Right cardiac atrium (tissue), 5 donors: ENCODE measurements around the gene DCST1. TPM values are rescaled to one million over a fixed set of nuclear protein-coding genes. Genes with fewer than 3 reads are reported as not detected.

Source experiments
- ATAC-seq, 2 donors: fragments of 200-7000 bp; cut with Tn5 transposase; one replicate each; pipeline versions ENCODE4 v1.8.0 to v1.9.1; 2020; ENCODE audit warnings: moderate library complexity in 2 of 2, mild to moderate bottlenecking in 1 of 2
- DNase-seq, 3 donors: peaks; one replicate each; pipeline ENCODE4 v3.0.0-alpha.2; 2020
- H3K27ac ChIP-seq: one replicate; pipeline ENCODE4 v1.5.1; 2013; ENCODE audit warnings: mild to moderate bottlenecking, low read length, control low read depth, moderate library complexity
- H3K27me3 ChIP-seq: one replicate; pipeline ENCODE4 v1.6.1; 2013; ENCODE audit not compliant: control insufficient read depth, insufficient read depth
- H3K4me1 ChIP-seq: one replicate; pipeline ENCODE4 v1.6.1; 2013; ENCODE audit warnings: low read length; ENCODE audit not compliant: control insufficient read depth, insufficient read depth
- H3K4me3 ChIP-seq: one replicate; pipeline ENCODE4 v1.5.1; 2013; ENCODE audit warnings: low read length, control low read depth
- H3K9me3 ChIP-seq: one replicate; pipeline ENCODE4 v1.6.1; 2013; ENCODE audit warnings: low read length; ENCODE audit not compliant: control insufficient read depth
- WGBS: extraction: QIAGEN DNeasy Blood & Tissue Kit; methylation state at CpG from one replicate; pipeline ENCODE4 v1.1.7; 2013; 5-methylcytosine and 5-hydroxymethylcytosine counted together
- intact Hi-C, 4 donors: fragments of 100-400 bp; cut with DNase I; formaldehyde crosslinking; loops; one replicate each; pipeline versions ENCODE4 v1.11.0 to v1.14.0; 2022 to 2023
- polyA plus RNA-seq: library from polyadenylated mRNA; stranded (reverse); fragments of 200-250 nt; gene quantifications from one replicate; pipeline ENCODE4 v1.2.3, GENCODE V29; 2013
- total RNA-seq, 4 donors: library from RNA; stranded (reverse); fragmentation: NEBNext Ultra II Directional; extraction: Animal tissue kit (Norgen Biotek cat#: 25700); gene quantifications; one replicate each; pipeline ENCODE4 v1.2.1, GENCODE V29; 2021
- donor health status: healthy with polysubstance abuse.
- donor health status: DM: no; HTN: yes; CAD: no.
- donor health status: DM: no; HTN: no; CAD: no.
- donor health status: DM: no; HTN: yes; CAD: no; lungs with severe emphysema.
- donor health status: DM: yes; HTN: yes; CAD: no.

Gene DCST1
- total and polyA plus RNA-seq, 5 donors = not detected

- no peak overlapping the region for H3K27ac ChIP-seq
- DNase-seq = no peak
- intact Hi-C loops = loop anchor here in 1 of 4 donors (5.0 kb wide), 1 partner anchor 34 kb away; no protein-coding TSS in a partner anchor
- H3K27me3 ChIP-seq = no peaks in the 10 kb centered on the region
- no peak for ATAC-seq
- WGBS = 92% methylated on average over 8 of the region's 8 CpGs
- no peaks in the 10 kb centered on the region for H3K9me3 ChIP-seq
- H3K4me3 ChIP-seq = no peak overlapping the region
- H3K4me1 ChIP-seq = peaks cover 6% of the 10 kb centered on the region
Measured at GRCh38 chr1:155048449-155049334, 15.1 kb downstream of the DCST1 start.

- peak in 1 of 3 donors; percentile 31 for DNase-seq
- no peaks in the 10 kb centered on the region for H3K9me3 ChIP-seq
- H3K27ac ChIP-seq = peak overlapping the region; percentile 49
- peaks cover 3% of the 10 kb centered on the region for H3K4me1 ChIP-seq
- intact Hi-C loops = loop anchor here in 1 of 4 donors (5.0 kb wide), 1 partner anchor 32 kb away; no protein-coding TSS in a partner anchor
- H3K27me3 ChIP-seq = no peaks in the 10 kb centered on the region
- ATAC-seq = no peak
- 16% methylated on average over 10 of the region's 10 CpGs for WGBS
- H3K4me3 ChIP-seq = peak overlapping the region; percentile 83
Measured at GRCh38 chr1:155049651-155050559, 16.3 kb downstream of the DCST1 start.

- Histone ChIP-seq H3K27ac (peak within 1 kb of the TSS; percentile 95), H3K4me1 (peaks cover 3% of the 10 kb centered on the region), H3K9me3 (no peaks in the 10 kb centered on the region), H3K27me3 (no peaks in the 10 kb centered on the region), H3K4me3 (peak within 1 kb of the TSS; percentile 83)
- DNase-seq (peak; percentile 87 to 95 (median 93)), ATAC-seq (peak; percentile 79 to 86)
- WGBS = under 1% methylated on average over 99 of the region's 99 CpGs
- intact Hi-C loops = no loop called here
Measured at GRCh38 chr1:155050560-155051341, 17.1 kb downstream of the DCST1 start, which contains the start of gene ADAM15. Gene ADAM15 (plus strand): TSS chr1:155051316. CDS start chr1:155051387, 71 bp downstream.

GRCh38 chr1:155051342-155051776 lies 17.7 kb downstream of the DCST1 start:
- H3K4me3 ChIP-seq = peak overlapping the region; percentile 83
- intact Hi-C loops = no loop called here
- peaks cover 3% of the 10 kb centered on the region for H3K4me1 ChIP-seq
- H3K27ac ChIP-seq = peak overlapping the region; percentile 95
- under 1% methylated on average over 31 of the region's 31 CpGs for WGBS
- ATAC-seq = peak; percentile 1 to 7
- no peak for DNase-seq
- H3K9me3 ChIP-seq = no peaks in the 10 kb centered on the region
- H3K27me3 ChIP-seq = no peaks in the 10 kb centered on the region

DNA sequence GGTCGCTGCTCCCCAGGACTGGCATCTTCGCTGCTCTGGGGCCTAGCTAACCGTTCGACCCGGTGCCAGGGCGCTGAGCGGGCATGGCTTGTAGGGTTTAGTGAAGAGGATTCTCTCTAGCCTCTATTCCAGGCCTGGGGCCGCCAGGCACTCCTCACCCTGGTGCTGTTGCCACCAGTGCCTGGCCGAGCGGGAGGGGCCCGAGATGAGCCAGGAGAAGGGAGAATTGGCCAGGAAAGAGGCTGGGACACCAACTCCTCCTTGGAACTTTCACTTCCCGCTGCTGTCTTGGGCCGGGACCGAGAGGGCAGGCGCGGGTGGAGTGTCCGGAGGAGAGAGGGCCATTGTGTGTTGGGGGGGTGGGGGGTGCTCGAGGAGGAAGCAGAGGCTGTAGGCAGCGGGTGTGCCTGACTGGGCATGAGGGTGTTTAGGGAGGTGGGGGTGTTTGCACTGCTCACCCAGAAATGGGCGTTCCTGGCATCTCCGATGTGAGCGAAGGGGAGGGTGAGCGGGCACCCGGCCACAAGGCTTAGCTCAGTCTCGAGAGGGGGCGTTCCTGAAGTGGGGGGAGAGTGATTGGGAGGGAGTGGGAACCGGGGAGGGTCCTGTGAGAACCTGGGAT lies 18.3 kb downstream of the DCST1 start:
- H3K4me3 ChIP-seq = peak overlapping the region; percentile 83
- H3K27ac ChIP-seq = peak overlapping the region; percentile 95
- peak; percentile 85 to 91 (median 90) for DNase-seq
- H3K4me1 ChIP-seq = peaks cover 3% of the 10 kb centered on the region
- WGBS = 3% methylated on average over 27 of the region's 27 CpGs
- ATAC-seq = peak; percentile 64 to 82
- no peaks in the 10 kb centered on the region for H3K27me3 ChIP-seq
- intact Hi-C loops = no loop called here
- H3K9me3 ChIP-seq = no peaks in the 10 kb centered on the region

DNA sequence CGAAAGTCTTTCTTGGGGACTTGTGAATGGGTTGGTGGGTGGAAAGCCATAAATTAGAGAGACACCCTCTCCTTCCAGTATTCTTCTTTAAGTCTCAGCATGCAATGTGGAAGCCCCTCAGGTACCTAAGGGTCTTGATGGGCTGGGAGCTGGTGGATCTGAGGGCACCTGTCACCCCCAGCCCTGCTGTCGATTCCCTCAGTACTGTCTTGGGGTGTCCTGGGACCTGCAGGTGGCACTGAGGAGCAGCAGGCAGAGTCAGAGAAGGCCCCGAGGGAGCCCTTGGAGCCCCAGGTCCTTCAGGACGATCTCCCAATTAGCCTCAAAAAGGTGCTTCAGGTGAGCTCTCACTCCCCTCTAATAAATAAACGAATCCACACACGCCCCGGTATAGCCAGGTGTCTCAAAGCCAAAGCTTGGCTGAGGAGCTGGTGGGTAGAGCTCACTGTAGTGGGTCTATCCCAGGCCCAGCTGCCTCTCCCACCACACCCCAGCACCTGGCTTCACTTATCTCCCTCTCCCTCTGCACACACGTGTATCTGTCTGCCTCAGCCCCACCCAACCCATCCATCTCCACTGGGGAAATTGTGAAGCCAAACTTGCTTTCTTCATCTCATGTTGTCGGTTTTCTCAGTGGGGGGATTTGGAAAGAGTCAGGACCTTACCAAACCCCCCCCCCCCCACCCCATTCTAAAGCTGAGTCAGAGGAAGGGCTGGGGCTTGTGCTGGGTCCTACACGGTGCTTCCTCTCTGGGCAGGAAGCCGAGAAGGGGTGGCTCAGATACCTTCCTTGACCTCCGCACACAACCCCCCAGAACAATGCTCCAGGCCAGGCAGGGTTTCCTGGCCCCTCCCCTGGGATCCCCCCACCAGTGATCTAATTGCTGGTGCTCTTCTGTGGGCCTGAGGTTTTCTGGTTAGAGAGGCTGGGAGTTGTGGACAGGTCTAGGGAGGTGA lies 19.1 kb downstream of the DCST1 start:
- ATAC-seq (peak; percentile 10 to 70), DNase-seq (peak; percentile 79 to 81 (median 79))
- H3K4me3 ChIP-seq = peak overlapping the region; percentile 83
- peaks cover 3% of the 10 kb centered on the region for H3K4me1 ChIP-seq
- H3K27ac ChIP-seq = peak overlapping the region; percentile 76
- WGBS = 43% methylated on average over 12 of the region's 12 CpGs
- intact Hi-C loops = no loop called here
- no peaks in the 10 kb centered on the region for H3K9me3 ChIP-seq
- H3K27me3 ChIP-seq = no peaks in the 10 kb centered on the region

DNA sequence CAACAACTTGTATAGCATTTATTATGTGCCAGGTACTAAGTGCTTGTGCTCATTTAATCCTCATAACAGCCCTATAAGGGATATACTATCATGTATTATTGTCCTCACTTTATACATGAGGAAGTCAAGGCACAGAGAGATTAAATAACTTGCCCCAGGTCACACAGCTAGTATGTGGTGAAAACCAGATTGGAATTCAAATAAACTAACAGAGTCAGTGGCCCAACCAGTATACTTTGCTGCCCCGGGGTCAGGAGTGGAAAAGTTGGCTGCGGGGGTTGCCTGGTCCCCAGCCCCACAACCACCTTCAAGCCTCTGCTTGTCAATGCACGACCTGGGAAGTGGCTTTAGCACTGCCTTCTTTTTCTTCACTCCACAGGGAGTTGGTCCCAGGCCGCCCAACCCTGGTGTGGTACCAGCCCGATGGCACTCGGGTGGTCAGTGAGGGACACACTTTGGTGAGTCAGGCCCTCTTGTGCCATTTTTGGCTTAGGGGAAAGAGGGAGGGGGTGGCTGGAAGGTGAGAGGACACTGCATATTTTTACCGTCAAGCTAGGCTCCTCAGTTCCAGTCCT lies 20.0 kb downstream of the DCST1 start:
- Histone ChIP-seq H3K27me3 (no peaks in the 10 kb centered on the region), H3K9me3 (no peaks in the 10 kb centered on the region), H3K27ac (no peak overlapping the region), H3K4me3 (no peak overlapping the region), H3K4me1 (peaks cover 3% of the 10 kb centered on the region)
- intact Hi-C loops = no loop called here
- 81% methylated on average over 7 of the region's 7 CpGs for WGBS
- peak in 2 of 3 donors; percentile 27 to 44 for DNase-seq
- ATAC-seq = no peak

GRCh38 chr1:155057104-155057503 lies 23.5 kb downstream of the DCST1 start:
- ATAC-seq (no peak), DNase-seq (peak in 2 of 3 donors; percentile 31 to 33)
- intact Hi-C loops = no loop called here
- Histone ChIP-seq H3K27ac (no peak overlapping the region), H3K9me3 (no peaks in the 10 kb centered on the region), H3K27me3 (no peaks in the 10 kb centered on the region), H3K4me1 (no peaks in the 10 kb centered on the region), H3K4me3 (no peak overlapping the region)
- WGBS = 94% methylated on average over 8 of the region's 8 CpGs

- Histone ChIP-seq H3K27me3 (no peaks in the 10 kb centered on the region), H3K27ac (no peak overlapping the region), H3K4me1 (no peaks in the 10 kb centered on the region), H3K4me3 (no peak overlapping the region), H3K9me3 (no peaks in the 10 kb centered on the region)
- ATAC-seq (no peak), DNase-seq (peak in 2 of 3 donors; percentile 34 to 65)
- 94% methylated on average over 13 of the region's 13 CpGs for WGBS
- intact Hi-C loops = no loop called here
Measured at GRCh38 chr1:155057788-155058211, 24.2 kb downstream of the DCST1 start.
